ENCODE measurements around the gene HES3.

Gene HES3

DNA sequence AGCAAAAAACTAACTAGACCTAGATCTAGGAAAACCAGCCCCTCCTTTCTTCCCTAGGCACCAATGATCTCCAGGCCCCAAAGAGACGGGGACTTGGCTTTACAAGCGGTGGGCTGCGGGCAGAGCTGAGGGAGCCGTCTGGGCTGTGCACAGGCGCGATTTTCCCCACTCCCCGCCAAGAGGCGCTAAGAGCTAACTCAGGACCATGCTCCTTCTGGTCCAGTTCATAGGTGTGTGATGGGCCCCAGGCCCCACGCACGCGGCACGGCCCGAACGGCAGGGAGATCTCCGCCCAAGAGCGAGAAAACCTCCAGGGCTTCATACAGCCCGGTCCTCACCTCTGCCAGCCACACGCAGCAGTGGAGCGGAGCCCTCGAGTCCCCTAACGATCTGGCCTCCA lies 24.4 kb downstream of the HES3 start:
- Histone ChIP-seq H3K4me3 (replicated peaks; ENCODE audit: insufficient read depth, low read length) (no peak overlapping the region), H3K27ac (replicated peaks) (no peak overlapping the region), H3K27me3 (ENCODE audit: insufficient read depth, poor library complexity, severe bottlenecking) (no peaks in the 10 kb centered on the region)
- no peak for TF ChIP-seq GABPA (IDR thresholded peaks at IDR 0.05; ENCODE audit: low read depth)
- no peak for TF ChIP-seq CTCF (IDR thresholded peaks at IDR 0.05; ENCODE audit: insufficient read depth, low read length)
- no peak for TF ChIP-seq REST (IDR thresholded peaks at IDR 0.05; ENCODE audit: insufficient replicate concordance, low read depth)
- no peak for TF ChIP-seq SPI1 (IDR thresholded peaks at IDR 0.05; ENCODE audit: borderline replicate concordance, low read depth)
- no peak for TF ChIP-seq POLR2AphosphoS5 (IDR thresholded peaks at IDR 0.05; ENCODE audit: low read depth)
- DNase-seq (ENCODE audit: low read depth in 1 of 2, low spot score in 1 of 2), result no peak

- no peak overlapping the region for H3K27ac ChIP-seq (replicated peaks)
These were observed 25.3 kb downstream of the HES3 start for GRCh38 chr1:6269296-6269695.

More at GRCh38 chr1:6269296-6269695, 25.3 kb downstream of the HES3 start:
- no peak for DNase-seq (ENCODE audit: low read depth in 1 of 2, low spot score in 1 of 2)
- TF ChIP-seq REST (IDR thresholded peaks at IDR 0.05; ENCODE audit: insufficient replicate concordance, low read depth) (no peak), POLR2AphosphoS5 (IDR thresholded peaks at IDR 0.05; ENCODE audit: low read depth) (no peak), SPI1 (IDR thresholded peaks at IDR 0.05; ENCODE audit: borderline replicate concordance, low read depth) (no peak), GABPA (IDR thresholded peaks at IDR 0.05; ENCODE audit: low read depth) (no peak), CTCF (IDR thresholded peaks at IDR 0.05; ENCODE audit: insufficient read depth, low read length) (no peak)
- Histone ChIP-seq H3K4me3 (replicated peaks; ENCODE audit: insufficient read depth, low read length) (no peak overlapping the region), H3K27me3 (ENCODE audit: insufficient read depth, poor library complexity, severe bottlenecking) (no peaks in the 10 kb centered on the region)
